CD1c-positive myeloid dendritic cell (primary cell): ENCODE results near the gene TUBA8.
A peak's percentile ranks its signal among the peaks of the same experiment; 100 is the strongest.

Experiments used
- DNase-seq: peaks from one replicate; pipeline ENCODE4 v3.0.0-alpha.2; 2016; ENCODE audit errors: extremely low spot score

Gene TUBA8

GRCh38 chr22:18077087-18077638, 33.4 kb upstream of the TUBA8 start:
- DNase-seq = no peak

DNA sequence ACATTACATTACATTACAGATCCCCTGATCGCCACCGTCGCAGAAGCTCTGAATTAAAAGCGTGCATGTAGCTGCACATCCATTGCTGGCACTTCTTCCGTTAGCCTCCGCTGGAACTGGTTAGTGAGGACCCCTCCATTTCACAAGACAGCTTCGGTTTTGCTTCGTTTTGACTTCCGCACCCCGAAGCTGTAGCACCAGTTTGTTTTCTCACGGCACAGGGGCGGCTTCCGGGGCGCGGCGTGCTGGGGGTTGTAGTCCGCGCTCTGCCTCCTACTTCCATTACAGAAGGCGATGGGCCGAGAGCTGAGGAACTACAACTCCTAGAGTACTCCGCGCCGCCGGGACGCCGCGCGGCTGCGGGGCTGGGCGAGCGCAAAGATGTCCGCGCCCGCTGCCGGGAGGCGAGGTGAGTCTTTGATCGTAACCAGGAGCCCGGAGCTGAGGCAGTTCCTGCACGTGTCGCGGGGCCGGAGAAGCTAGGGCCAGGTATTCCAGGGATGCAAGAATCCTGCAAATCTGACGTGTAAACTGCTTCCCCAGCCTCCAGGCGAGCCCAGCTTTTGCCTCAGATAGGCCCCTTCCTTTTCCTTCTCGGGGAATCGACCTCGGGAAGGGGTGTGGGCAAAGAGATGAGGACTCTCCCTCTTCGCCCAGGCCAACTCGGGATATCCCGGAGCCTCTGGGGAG, 32.8 kb upstream of the TUBA8 start, which contains the start of gene PEX26:
Gene PEX26 (plus strand): TSS at position 352 of the 690 bp plus-strand sequence. CDS start 387 bp downstream, outside the sequence.
- peak; percentile 97 for DNase-seq

GRCh38 chr22:18078329-18079041, 32.1 kb upstream of the TUBA8 start:
- DNase-seq = peak; percentile 24

- no peak for DNase-seq
Observed at GRCh38 chr22:18079706-18080233, 30.8 kb upstream of the TUBA8 start.

GRCh38 chr22:18081416-18081815, 29.2 kb upstream of the TUBA8 start:
- DNase-seq = no peak

DNA sequence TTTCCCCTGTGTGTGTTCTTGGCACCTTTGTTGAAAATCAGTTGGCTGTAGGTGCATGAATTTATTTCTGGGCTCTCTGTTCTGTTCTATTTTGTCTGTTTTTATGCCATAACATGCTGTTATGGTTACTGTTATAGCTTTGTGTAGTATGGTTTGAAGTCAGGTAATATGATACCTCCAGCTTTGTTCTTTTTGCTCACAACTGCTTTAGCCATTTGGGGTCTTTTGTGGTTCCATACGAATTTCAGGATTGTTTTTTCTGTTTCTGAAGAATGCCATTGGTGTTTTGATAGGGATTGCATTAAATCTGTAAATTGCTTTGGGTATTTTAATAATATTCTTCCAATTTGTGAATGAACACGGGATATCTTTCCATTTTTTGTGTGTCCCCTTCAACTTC, 28.1 kb upstream of the TUBA8 start:
- DNase-seq = no peak

GRCh38 chr22:18083406-18083805, 27.2 kb upstream of the TUBA8 start:
- no peak for DNase-seq

DNA sequence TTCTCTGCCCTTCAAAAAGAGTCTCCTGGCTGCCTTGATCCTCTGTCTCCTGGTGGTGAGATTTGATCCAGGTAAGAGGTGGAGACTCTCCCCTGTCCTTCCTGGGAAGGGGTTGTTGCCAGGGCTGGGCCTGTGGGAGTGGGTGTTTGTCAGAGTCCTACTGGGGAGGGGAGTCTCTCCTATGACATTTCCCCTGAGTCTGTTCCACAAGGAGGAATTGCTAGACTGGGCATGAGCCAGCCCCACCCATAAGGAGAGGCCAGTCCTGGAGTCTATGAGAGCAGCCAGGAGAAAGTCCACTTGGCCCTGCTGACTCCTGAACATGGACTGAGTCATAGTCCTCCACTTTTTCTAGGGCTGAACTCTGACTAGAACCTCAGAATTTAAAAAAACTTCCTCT, 25.4 kb upstream of the TUBA8 start:
- no peak for DNase-seq

DNA sequence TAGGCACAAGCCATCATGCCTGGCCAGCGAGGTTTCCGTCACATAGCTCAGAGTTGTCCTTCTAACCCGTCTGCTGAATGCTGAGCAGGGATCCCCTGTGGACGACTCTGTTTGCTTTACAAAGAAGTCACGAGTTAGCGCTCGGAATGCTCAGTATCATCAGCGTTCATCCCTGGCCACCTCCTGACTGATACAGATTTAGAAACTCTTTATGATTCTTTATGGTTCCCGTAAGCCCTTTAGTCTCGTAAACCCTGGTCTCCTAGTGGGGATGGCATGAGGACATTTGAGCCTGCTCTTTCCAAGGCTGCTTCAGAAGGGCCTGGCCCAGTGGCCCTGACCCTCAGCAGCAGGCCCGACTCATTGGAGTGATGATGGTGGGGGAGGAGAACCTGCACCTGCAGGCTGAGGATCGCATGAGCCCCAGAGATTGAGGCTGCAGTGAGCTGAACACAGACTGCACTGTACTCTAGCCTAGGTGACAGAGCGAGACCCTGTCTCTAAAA, 23.2 kb upstream of the TUBA8 start:
- no peak for DNase-seq

GRCh38 chr22:18088825-18089568, 21.6 kb upstream of the TUBA8 start:
- no peak for DNase-seq

- no peak for DNase-seq
Observed at GRCh38 chr22:18090286-18090685, 20.3 kb upstream of the TUBA8 start.

- no peak for DNase-seq
Observed at GRCh38 chr22:18091478-18091877, 19.1 kb upstream of the TUBA8 start.

DNA sequence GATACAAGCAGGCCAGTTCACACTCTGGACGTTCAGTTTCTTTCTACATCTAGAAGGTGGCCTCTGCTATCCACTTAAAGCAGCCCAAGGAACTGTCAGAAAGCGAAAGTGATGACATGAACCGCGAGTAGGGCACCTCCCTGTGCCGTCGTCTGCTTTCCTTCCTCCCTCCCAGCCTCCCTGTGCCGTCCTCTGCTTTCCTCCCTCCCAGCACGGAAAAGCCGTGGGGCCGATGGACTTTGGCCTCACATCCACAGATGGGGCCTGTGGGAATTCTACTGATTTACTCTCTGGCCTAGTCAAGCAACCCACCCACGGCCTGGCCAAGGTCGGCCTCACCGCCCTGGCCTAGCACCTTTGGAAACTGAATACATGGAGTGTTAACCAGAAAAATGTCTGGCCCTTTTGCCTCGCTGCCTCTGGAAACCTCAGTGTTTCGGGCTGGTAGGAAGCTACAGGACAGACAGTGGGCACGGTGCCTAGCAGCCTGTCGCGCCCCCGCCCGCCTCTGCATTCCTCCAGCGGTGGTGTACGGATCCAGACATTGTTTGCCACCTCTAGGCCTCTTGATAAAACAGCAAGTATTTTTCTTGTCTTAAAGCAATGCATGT, 18.6 kb upstream of the TUBA8 start:
- no peak for DNase-seq

GRCh38 chr22:18093661-18094060, 16.9 kb upstream of the TUBA8 start:
- DNase-seq = no peak

GRCh38 chr22:18095101-18095805, 15.4 kb upstream of the TUBA8 start:
- no peak for DNase-seq

GRCh38 chr22:18096823-18097222, 13.8 kb upstream of the TUBA8 start:
- DNase-seq = no peak

- DNase-seq = no peak
Observed at GRCh38 chr22:18100781-18101180, 9.8 kb upstream of the TUBA8 start.

DNA sequence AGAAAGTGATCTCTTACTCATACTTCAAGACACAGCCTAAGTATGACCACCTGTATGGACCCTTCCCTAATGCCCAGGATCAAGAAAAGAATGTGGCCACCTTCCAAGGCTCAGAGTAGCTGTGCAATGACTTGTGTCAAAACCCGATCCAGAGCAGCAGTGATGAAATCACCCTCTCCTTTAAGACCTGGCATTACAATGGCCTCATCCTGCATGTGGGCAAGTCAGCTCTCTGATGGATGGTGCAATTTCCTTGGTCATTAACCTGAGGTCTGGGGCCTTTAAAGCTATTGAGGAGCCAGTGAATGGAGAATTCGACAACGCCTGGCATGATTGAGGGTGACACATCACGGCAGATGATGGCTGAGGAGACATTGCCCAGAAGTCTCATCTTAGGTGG, 9.1 kb upstream of the TUBA8 start:
- no peak for DNase-seq

- no peak for DNase-seq
Observed at GRCh38 chr22:18103527-18104269, 6.9 kb upstream of the TUBA8 start.

GRCh38 chr22:18104566-18104965, 6.0 kb upstream of the TUBA8 start:
- no peak for DNase-seq
